Left lung (tissue), 10 donors: ENCODE measurements around the gene NMRK1. TPM values are rescaled to one million over a fixed set of nuclear protein-coding genes. Genes with fewer than 3 reads are reported as not detected.

Source experiments
- ATAC-seq: fragments of 200-7000 bp; cut with Tn5 transposase; one replicate; pipeline ENCODE4 v1.9.1; 2020; ENCODE audit warnings: moderate library complexity
- DNase-seq, 4 donors: peaks; one replicate each; pipeline ENCODE4 v3.0.0-alpha.2; 2013 to 2020
- H3K27ac ChIP-seq, 2 donors: fragments of 200-600 bp; sonication (generic) in 1 of 2; one replicate each; pipeline versions ENCODE4 v1.5.0 to v1.8.0; 2020 to 2021
- H3K27me3 ChIP-seq, 2 donors: fragments of 200-600 bp; sonication (generic) in 1 of 2; one replicate each; pipeline versions ENCODE4 v1.5.0 to v1.8.0; 2020 to 2021
- H3K36me3 ChIP-seq, 2 donors: fragments of 200-600 bp; sonication (generic) in 1 of 2; one replicate each; pipeline versions ENCODE4 v1.5.0 to v1.8.0; 2020 to 2021
- H3K4me1 ChIP-seq, 2 donors: fragments of 200-600 bp; one replicate each; pipeline ENCODE4 v1.8.0; 2021
- H3K4me3 ChIP-seq, 2 donors: fragments of 200-600 bp; sonication (generic) in 1 of 2; one replicate each; pipeline versions ENCODE4 v1.5.0 to v1.8.0; 2020 to 2021; ENCODE audit warnings: mild to moderate bottlenecking in 1 of 2
- H3K9me3 ChIP-seq, 2 donors: fragments of 200-600 bp; sonication (generic) in 1 of 2; one replicate each; pipeline versions ENCODE4 v1.5.0 to v1.8.0; 2020 to 2021
- CTCF ChIP-seq, 2 donors: fragments of 200-600 bp; sonication (generic) in 1 of 2; IDR thresholded peaks; one replicate each; pipeline versions ENCODE4 v1.5.0 to v1.8.0; 2021; ENCODE audit warnings: antibody characterized with exemption in 2 of 2
- intact Hi-C, 2 donors: fragments of 100-400 bp; cut with DNase I; formaldehyde crosslinking; loops; one replicate each; pipeline versions ENCODE4 v1.11.2 to v1.14.2; 2022
- polyA plus RNA-seq, 6 donors: library from polyadenylated mRNA; unstranded; fragments of 120-200 nt; gene quantifications; one replicate each; pipeline ENCODE4 v1.2.1, GENCODE V29; 2013; ENCODE audit not compliant: insufficient read length in 6 of 6
- total RNA-seq, 2 donors: library from RNA; stranded (reverse); fragmentation: NEBNext Ultra II Directional; extraction: Animal tissue kit (Norgen Biotek cat#: 25700); gene quantifications; one replicate each; pipeline ENCODE4 v1.2.1, GENCODE V29; 2021
- donor health status: DM: no; HTN: yes; CAD: no.
- donor health status: DM: no; HTN: no; CAD: no.

The NMRK1 gene
- total and polyA plus RNA-seq, 8 donors = 26.0 to 60.1 (median 37.2) TPM

DNA sequence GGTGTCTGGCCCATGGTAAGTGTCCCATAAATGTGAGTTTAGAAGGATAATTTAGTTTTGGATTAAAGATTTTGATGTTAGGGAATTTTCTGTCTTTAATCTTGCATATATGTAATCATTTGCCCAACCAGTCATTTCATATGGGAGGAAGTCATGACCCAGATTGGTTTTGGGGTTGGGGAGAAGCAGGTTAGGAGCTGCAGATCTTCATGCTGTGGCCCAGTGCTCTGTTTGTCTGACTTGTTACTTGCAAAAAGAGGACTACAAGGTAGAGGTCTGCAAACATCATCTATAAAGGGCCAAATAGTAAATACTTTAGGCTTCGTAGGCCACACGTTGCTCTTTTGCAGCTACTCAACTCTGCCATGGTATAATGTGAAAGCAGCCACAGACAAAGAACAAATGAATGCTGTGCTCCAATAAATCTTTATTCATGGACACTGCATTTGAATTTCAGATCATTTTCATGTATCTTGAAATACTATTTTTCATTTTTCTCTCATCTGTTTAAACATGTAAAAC, 17.1 kb upstream of the NMRK1 start:
- Histone ChIP-seq H3K4me3 (no peak overlapping the region), H3K27ac (peak overlapping the region in 1 of 2 donors; percentile 80), H3K36me3 (no peaks in the 10 kb centered on the region), H3K27me3 (no peaks in the 10 kb centered on the region), H3K9me3 (no peaks in the 10 kb centered on the region), H3K4me1 (peaks cover 3 to 96% of the 10 kb centered on the region in 2 donors)
- TF ChIP-seq CTCF (IDR thresholded peaks at IDR 0.05) = no peak
- DNase-seq = no peak
- intact Hi-C loops = no loop called here
- ATAC-seq = no peak

GRCh38 chr9:75104607-75105006, 16.7 kb upstream of the NMRK1 start:
- Histone ChIP-seq H3K27me3 (no peaks in the 10 kb centered on the region), H3K4me1 (peaks cover 3 to 95% of the 10 kb centered on the region in 2 donors), H3K36me3 (no peaks in the 10 kb centered on the region), H3K4me3 (no peak overlapping the region), H3K27ac (peak overlapping the region in 1 of 2 donors; percentile 80), H3K9me3 (no peaks in the 10 kb centered on the region)
- ATAC-seq (no peak), DNase-seq (no peak)
- intact Hi-C loops = no loop called here
- no peak for TF ChIP-seq CTCF (IDR thresholded peaks at IDR 0.05)

- ATAC-seq (no peak), DNase-seq (no peak)
- Histone ChIP-seq H3K4me3 (no peak overlapping the region), H3K36me3 (peaks cover 0 to 7% of the 10 kb centered on the region in 2 donors), H3K27ac (no peak overlapping the region), H3K4me1 (peaks cover 3 to 84% of the 10 kb centered on the region in 2 donors), H3K27me3 (no peaks in the 10 kb centered on the region), H3K9me3 (no peaks in the 10 kb centered on the region)
- no peak for TF ChIP-seq CTCF (IDR thresholded peaks at IDR 0.05)
- intact Hi-C loops = no loop called here
These were observed 14.3 kb upstream of the NMRK1 start for GRCh38 chr9:75102177-75102790.

DNA sequence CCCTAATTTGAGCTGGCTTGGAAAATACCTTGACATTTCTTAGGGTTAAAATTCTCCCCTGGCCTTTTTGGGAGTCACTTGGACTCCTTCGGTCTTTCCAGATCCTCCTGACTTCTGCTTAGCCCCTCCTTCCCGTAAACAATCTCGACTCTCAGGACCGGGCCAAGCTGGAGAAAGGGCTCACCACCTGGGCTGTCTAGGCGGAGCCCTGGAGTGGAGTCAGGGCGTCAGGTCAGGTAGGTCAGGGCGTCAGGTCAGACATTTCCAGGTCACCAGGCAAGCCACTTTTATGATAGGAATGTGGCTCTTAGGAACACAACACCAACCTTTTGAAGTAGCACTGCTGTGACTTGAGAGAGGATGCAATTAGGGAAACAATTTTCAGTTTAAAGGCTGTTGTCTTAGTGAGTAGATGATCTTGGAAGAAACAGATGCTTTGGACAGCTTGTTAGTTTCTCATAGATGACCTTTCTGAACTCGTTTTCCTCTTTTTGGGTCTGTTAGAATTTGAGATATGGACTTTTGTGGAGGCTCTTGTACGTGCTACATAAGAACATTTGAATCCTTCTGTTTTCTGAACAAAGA, 13.1 kb upstream of the NMRK1 start:
- no peak for TF ChIP-seq CTCF (IDR thresholded peaks at IDR 0.05)
- DNase-seq = peak in 1 of 4 donors; percentile 67
- Histone ChIP-seq H3K27me3 (no peaks in the 10 kb centered on the region), H3K4me3 (no peak overlapping the region), H3K4me1 (peaks cover 3 to 84% of the 10 kb centered on the region in 2 donors), H3K27ac (peak overlapping the region; percentile 37 to 54), H3K9me3 (no peaks in the 10 kb centered on the region), H3K36me3 (peaks cover 0 to 7% of the 10 kb centered on the region in 2 donors)
- intact Hi-C loops = no loop called here
- ATAC-seq = peak; percentile 93

- ATAC-seq = no peak
- H3K9me3 ChIP-seq = no peaks in the 10 kb centered on the region
- H3K36me3 ChIP-seq = peaks cover 0 to 7% of the 10 kb centered on the region in 2 donors
- H3K27me3 ChIP-seq = no peaks in the 10 kb centered on the region
- no peak for DNase-seq
- no peak for TF ChIP-seq CTCF (IDR thresholded peaks at IDR 0.05)
- no peak overlapping the region for H3K27ac ChIP-seq
- peaks cover 11 to 86% of the 10 kb centered on the region in 2 donors for H3K4me1 ChIP-seq
- intact Hi-C loops = no loop called here
- H3K4me3 ChIP-seq = no peak overlapping the region
These were observed 8.8 kb upstream of the NMRK1 start for GRCh38 chr9:75096796-75097195.
